GM18526 (cell line): ENCODE results near the gene MUC4.

Source experiments
- POLR2A ChIP-seq: IDR thresholded peaks from 3 replicates; pipeline ENCODE4 v1.6.1; 2011; ENCODE audit not compliant: insufficient read length; ENCODE audit errors: extremely low read depth

MUC4 gene

GRCh38 chr3:195769551-195769950 is 42.2 kb downstream of the MUC4 start:
- no peak for TF ChIP-seq POLR2A

- TF ChIP-seq POLR2A: no peak
These were observed 42.9 kb downstream of the MUC4 start for GRCh38 chr3:195768831-195769303.

- no peak for TF ChIP-seq POLR2A
These were observed 43.3 kb downstream of the MUC4 start for GRCh38 chr3:195768414-195768813.

GRCh38 chr3:195767792-195768191 is 43.9 kb downstream of the MUC4 start:
- TF ChIP-seq POLR2A: no peak

GRCh38 chr3:195766671-195767070 is 45.1 kb downstream of the MUC4 start:
- TF ChIP-seq POLR2A: no peak

GRCh38 chr3:195764961-195765706 is 46.6 kb downstream of the MUC4 start:
- no peak for TF ChIP-seq POLR2A

- TF ChIP-seq POLR2A: no peak
These were observed 47.6 kb downstream of the MUC4 start for GRCh38 chr3:195763843-195764825.

GRCh38 chr3:195763076-195763830 is 48.5 kb downstream of the MUC4 start:
- TF ChIP-seq POLR2A: no peak

- no peak for TF ChIP-seq POLR2A
These were observed 49.1 kb downstream of the MUC4 start for GRCh38 chr3:195762611-195763010.

GRCh38 chr3:195762249-195762585 is 49.5 kb downstream of the MUC4 start:
- no peak for TF ChIP-seq POLR2A

GRCh38 chr3:195761567-195762248 is 50.0 kb downstream of the MUC4 start:
- TF ChIP-seq POLR2A: no peak

GRCh38 chr3:195761123-195761566 is 50.6 kb downstream of the MUC4 start:
- no peak for TF ChIP-seq POLR2A

- TF ChIP-seq POLR2A: no peak
These were observed 51.2 kb downstream of the MUC4 start for GRCh38 chr3:195760345-195761122.

- no peak for TF ChIP-seq POLR2A
These were observed 52.9 kb downstream of the MUC4 start for GRCh38 chr3:195758721-195759353.

GRCh38 chr3:195757827-195758226 is 53.9 kb downstream of the MUC4 start:
- no peak for TF ChIP-seq POLR2A
